HEK293 (cell line): ENCODE measurements around the gene SLC40A1.

Experiments used
- CTCF ChIP-seq: fragments of 450-650 bp; formaldehyde crosslinking; IDR thresholded peaks from 2 replicates; pipeline ENCODE4 v1.5.1; 2016; ENCODE audit warnings: missing biosample characterization, missing genetic modification characterization
- ZNF394 ChIP-seq: fragments of 450-650 bp; formaldehyde crosslinking; IDR thresholded peaks from 2 replicates; pipeline ENCODE4 v1.5.1; 2016; ENCODE audit warnings: missing biosample characterization, missing genetic modification characterization, mild to moderate bottlenecking, moderate library complexity, borderline replicate concordance

GRCh38 chr2:189613650-189614420, 33.2 kb upstream of the SLC40A1 start:
- TF ChIP-seq ZNF394 = no peak
- no peak for TF ChIP-seq CTCF (tag by site-specific recombination)
